Activated naive CD4-positive, alpha-beta T cell treated with anti-CD3 and anti-CD28 coated beads, Interleukin-2, amount 10 ng/mL, durations not matched to agents 7 days and 5 days (primary cell): ENCODE data around the gene TESK1.

ENCODE experiments used
- CTCF ChIA-PET: fragments of 350-600 bp; sonication (Branson Sonifier 250); formaldehyde crosslinking; loops from one replicate; lab custom pipeline; 2021; ENCODE audit warnings: antibody characterized with exemption; lab: Charles Lee
- DNase-seq: peaks from one replicate; pipeline ENCODE4 v3.0.0-alpha.2; 2020
- H3K27ac Mint-ChIP-seq: one replicate; pipeline ENCODE4 v1.8.0; 2021; ENCODE audit warnings: mild to moderate bottlenecking, moderate library complexity, mixed read lengths
- H3K27me3 Mint-ChIP-seq: one replicate; pipeline ENCODE4 v1.8.0; 2021; ENCODE audit warnings: mild to moderate bottlenecking, mixed read lengths
- H3K36me3 Mint-ChIP-seq: one replicate; pipeline ENCODE4 v1.8.0; 2021; ENCODE audit warnings: mixed read lengths
- H3K4me1 Mint-ChIP-seq: one replicate; pipeline ENCODE4 v1.8.0; 2021; ENCODE audit warnings: mixed read lengths
- H3K4me3 Mint-ChIP-seq: one replicate; pipeline ENCODE4 v1.8.0; 2021; ENCODE audit warnings: mild to moderate bottlenecking, moderate library complexity, mixed read lengths
- H3K9me3 Mint-ChIP-seq: one replicate; pipeline ENCODE4 v1.8.0; 2021; ENCODE audit warnings: mixed read lengths

Gene TESK1

DNA sequence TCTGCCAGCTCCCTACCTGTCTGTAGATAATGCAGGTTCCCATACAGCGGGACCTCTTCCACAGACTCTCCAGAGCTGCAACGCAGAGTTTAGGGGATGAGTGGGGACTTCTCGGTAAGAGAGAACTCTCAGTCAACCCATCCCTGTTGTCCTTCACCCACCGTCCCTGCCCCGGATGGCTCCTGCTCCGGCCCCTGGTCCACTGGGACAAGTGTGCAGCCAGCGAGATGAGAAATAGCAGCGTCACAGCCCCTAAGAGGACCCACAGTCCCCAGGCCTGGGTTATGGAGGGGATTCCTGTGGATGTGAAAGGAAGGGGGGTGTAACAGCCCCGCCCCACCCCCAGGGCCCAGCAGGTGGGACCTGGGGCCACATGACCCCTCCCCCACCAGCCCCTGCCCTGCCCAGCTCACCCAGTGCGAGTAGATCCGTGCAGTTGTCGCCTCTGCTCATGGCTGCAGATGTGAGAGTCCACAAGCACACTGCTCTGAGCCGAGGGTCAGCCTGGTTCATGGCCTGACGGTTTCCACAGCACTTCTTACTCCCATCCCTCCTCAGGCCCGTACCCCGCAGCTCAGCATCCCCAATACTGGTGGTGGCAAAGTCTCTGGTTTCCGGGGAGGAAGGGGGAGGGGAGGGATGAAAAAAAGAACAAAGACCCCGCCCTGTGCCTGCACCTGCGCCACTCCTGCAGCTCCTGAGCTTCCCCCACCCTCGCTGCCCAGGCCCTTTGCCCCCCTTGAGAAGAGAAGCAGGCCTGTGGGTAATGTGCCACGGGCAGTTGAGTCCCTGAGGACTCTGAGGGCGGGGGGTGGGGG lies 45.5 kb downstream of the TESK1 start, which contains the start of gene SIT1:
Gene SIT1 (minus strand): TSS at position 591 of the 818 bp plus-strand sequence. CDS start 78 bp downstream, at position 513.
- H3K9me3 Mint-ChIP-seq, result no peaks in the 10 kb centered on the region

DNA sequence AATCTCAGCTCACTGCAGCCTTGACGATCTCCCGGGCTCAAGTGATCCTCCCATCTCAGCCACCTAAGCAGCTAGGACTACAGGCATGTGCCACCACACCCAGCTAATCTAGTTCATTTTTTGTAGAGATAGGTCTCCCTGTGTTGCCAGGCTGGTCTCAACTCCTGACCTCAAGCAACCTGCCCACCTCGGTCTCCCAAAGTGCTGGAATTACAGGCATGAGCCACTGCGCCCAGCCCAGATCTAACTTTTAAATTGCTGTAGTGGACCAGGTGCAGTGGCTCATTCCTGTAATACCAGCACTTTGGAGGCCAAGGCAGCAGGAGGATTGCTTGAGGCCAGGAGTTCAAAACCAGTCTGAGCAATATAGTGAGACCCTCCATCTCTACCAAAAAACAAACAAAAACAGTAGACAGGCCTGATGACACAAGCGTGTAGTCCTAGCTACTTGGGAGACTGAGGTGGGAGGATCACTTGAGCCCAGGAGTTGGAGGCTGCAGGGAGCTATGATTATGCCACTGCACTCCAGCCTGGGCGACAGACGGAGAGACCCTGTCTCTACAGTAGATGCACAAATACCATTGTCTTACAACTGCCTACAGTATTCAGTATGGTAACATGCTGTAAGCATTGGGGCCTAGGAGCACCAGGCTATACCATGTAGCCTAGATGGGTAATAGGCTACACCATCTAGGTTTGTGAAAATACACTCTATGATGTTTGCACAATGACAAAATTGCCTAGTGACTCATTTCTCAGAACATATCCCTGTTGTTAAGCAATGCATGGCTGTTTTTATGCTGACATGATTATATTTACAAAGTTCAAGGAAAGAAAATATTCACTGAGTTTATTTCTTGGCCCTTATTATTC lies 47.1 kb downstream of the TESK1 start:
- H3K27ac Mint-ChIP-seq, result peak overlapping the region; percentile 62
- H3K36me3 Mint-ChIP-seq, result peaks cover 27% of the 10 kb centered on the region
- H3K27me3 Mint-ChIP-seq, result peaks cover 7% of the 10 kb centered on the region
- peaks cover 63% of the 10 kb centered on the region for H3K4me1 Mint-ChIP-seq
- H3K4me3 Mint-ChIP-seq, result peak overlapping the region; percentile 97
- CTCF ChIA-PET, result interaction anchor here (1.1 to 10.3 kb wide), 3 partner anchors 36 to 44 kb away, joined by 3 to 81 read pairs (median 11); partner anchors contain the start of gene CD72
- DNase-seq, result no peak
- no peaks in the 10 kb centered on the region for H3K9me3 Mint-ChIP-seq

More for the DNA sequence above, 45.5 kb downstream of the TESK1 start, which contains the start of gene SIT1:
- peaks cover 55% of the 10 kb centered on the region for H3K4me1 Mint-ChIP-seq
- H3K36me3 Mint-ChIP-seq, result peaks cover 33% of the 10 kb centered on the region
- peak within 1 kb of the TSS; percentile 92 for H3K27ac Mint-ChIP-seq
- CTCF ChIA-PET, result interaction anchor here (1.0 to 10.3 kb wide), 7 partner anchors 8 to 82 kb away, joined by 3 to 94 read pairs (median 7); partner anchors contain the start of genes CCDC107, CD72, CREB3 and RMRP
- peak within 1 kb of the TSS; percentile 97 for H3K4me3 Mint-ChIP-seq
- DNase-seq, result peak; percentile 63
- H3K27me3 Mint-ChIP-seq, result no peaks in the 10 kb centered on the region

DNA sequence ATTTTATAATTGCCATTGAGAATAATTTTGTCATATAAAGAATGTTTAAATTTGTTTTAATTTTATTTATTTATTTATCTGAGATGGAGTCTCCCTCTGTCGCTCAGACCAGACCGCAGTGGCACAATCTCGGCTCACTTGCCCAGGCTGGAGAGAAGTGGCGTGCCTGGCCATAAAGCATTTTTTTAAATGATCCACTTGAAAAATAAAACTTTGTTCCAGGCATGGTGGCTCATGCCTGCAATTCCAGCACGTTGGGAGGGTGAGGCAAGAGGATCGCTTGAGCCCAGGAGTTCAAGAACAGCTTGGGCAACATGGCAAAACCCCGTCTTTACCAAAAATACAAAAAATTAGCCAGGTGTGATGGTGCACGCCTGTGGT lies 47.8 kb downstream of the TESK1 start:
- H3K9me3 Mint-ChIP-seq, result no peaks in the 10 kb centered on the region
- CTCF ChIA-PET, result interaction anchor here (1.0 kb wide), 1 partner anchor 97 kb away, joined by 3 read pairs; no protein-coding TSS in a partner anchor
- peaks cover 63% of the 10 kb centered on the region for H3K4me1 Mint-ChIP-seq
- no peak overlapping the region for H3K27ac Mint-ChIP-seq
- H3K36me3 Mint-ChIP-seq, result peaks cover 27% of the 10 kb centered on the region
- H3K4me3 Mint-ChIP-seq, result no peak overlapping the region
- peaks cover 12% of the 10 kb centered on the region for H3K27me3 Mint-ChIP-seq
- no peak for DNase-seq

DNA sequence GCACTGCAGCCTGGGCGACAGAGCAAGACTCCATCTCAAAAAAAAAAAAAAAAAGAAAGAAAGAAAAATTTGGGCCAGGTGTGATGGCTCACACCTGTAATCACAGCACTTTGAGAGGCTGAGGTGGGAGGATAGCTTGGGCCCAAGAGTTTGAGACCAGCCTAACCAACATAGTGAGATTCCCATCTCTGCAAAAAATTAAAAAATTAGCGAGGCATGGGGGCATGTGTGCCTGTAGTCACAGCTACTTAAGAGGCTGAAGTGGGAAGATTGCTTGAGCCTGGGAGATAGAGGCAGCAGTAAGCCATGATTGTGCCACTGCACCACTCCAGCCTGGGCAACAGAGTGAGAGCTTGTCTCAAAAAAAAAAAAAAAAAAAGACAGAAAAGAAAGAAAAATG lies 48.5 kb downstream of the TESK1 start:
- DNase-seq, result no peak
- Mint-ChIP-seq H3K4me1 (peaks cover 57% of the 10 kb centered on the region), H3K36me3 (peaks cover 21% of the 10 kb centered on the region), H3K4me3 (no peak overlapping the region), H3K27ac (no peak overlapping the region), H3K27me3 (peaks cover 17% of the 10 kb centered on the region), H3K9me3 (no peaks in the 10 kb centered on the region)
- CTCF ChIA-PET, result interaction anchor here (1.0 to 13.6 kb wide), 2 partner anchors 43 to 97 kb away, joined by 3 to 96 read pairs; no protein-coding TSS in a partner anchor

DNA sequence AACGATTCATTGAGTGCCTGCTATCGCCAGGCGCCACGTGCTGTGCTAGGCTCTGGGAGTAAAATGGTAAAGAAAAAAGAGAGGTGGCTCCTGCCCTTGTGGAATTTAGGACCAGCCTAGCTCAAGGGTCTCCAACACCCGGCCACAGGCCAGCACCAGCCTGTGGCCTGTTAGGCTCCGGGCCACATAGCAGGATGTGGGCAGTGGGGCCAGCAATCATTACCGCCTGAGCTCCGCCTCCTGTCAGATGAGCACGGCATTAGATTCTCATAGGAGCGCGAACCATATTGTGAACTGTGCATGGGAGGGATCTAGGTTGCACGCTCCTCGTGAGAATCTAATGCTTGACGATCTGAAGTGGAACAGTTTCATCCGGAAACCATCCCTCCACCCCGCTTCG lies 51.3 kb downstream of the TESK1 start:
- peaks cover 18% of the 10 kb centered on the region for H3K27me3 Mint-ChIP-seq
- DNase-seq, result no peak
- no peaks in the 10 kb centered on the region for H3K9me3 Mint-ChIP-seq
- peaks cover 68% of the 10 kb centered on the region for H3K4me1 Mint-ChIP-seq
- peak overlapping the region; percentile 96 for H3K27ac Mint-ChIP-seq
- peaks cover 27% of the 10 kb centered on the region for H3K36me3 Mint-ChIP-seq
- CTCF ChIA-PET, result interaction anchor here (0.9 to 13.6 kb wide), 6 partner anchors 9 to 76 kb away, joined by 3 to 96 read pairs (median 23); partner anchors contain the start of genes CREB3, SIT1 and TLN1
- H3K4me3 Mint-ChIP-seq, result no peak overlapping the region

DNA sequence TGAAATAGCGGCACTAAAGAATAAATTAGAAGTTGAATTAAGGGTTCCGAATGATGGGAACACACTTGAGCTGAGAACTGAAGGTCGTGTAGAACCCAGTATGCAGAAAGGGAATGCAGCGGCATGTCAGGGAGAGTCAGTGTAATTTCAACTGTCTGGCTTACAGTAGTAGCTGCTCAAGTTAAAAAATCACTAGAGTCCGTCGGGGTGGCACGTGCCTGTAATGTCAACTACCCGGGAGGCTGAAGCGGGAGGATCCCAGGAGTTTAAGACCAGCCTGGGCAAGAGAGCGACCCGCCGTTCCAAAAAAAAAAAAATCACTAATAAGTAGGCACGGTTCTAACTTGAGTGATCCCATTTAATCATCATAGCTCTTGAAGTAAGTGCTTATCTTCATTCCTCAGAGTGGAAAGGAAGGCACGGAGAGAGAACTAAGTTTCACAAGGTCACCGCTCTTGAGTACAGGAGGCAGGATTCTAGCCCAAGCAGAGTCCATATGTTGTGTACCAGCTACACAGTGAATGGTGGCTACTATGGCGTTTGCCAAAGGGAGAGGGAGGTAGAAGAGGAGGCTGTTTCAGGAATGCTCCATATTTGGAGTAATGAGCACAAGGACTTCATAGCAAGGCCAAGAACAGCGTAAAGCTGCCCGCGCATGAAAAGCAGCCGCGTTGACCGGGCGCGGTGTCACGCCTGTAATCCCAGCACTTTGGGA lies 51.9 kb downstream of the TESK1 start:
- Mint-ChIP-seq H3K27me3 (peaks cover 18% of the 10 kb centered on the region), H3K9me3 (no peaks in the 10 kb centered on the region), H3K4me1 (peaks cover 68% of the 10 kb centered on the region), H3K27ac (peak overlapping the region; percentile 96), H3K36me3 (peaks cover 31% of the 10 kb centered on the region), H3K4me3 (peak overlapping the region; percentile 81)
- DNase-seq, result no peak
- CTCF ChIA-PET, result interaction anchor here (0.6 to 13.6 kb wide), 10 partner anchors 9 to 169 kb away, joined by 3 to 96 read pairs (median 8); partner anchors contain the start of genes CREB3, GBA2, RGP1 and SIT1

DNA sequence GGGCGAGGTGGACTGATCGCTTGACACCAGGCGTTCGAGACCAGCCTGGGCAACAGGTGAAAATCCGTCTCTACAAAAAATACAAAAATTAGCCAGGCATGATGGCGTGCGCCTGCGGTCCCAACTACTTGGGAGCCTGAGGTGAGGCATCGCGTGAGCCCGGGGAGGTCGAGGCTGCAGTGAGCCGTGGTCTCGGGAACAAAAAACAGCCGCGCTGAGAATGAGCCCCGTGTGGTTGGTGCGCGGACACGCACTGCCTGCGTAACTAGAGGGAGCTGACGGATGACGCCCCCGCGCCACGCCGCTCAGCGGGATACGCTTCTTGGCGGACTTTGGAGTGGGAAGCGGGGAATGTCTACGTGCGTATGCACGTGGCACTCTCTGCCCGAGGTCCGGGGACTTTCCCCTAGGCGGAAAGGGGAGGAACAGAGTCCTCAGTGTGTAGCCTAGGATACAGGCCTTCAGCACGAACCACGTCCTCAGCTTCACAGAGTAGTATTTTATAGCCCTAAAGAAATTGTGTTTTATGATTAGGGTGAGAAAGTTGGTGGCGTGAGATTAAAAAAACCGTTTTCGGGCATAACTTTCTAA lies 52.6 kb downstream of the TESK1 start, which contains the start of gene RMRP:
Gene RMRP (minus strand): TSS at position 474 of the 591 bp plus-strand sequence.
- H3K36me3 Mint-ChIP-seq, result peaks cover 38% of the 10 kb centered on the region

DNA sequence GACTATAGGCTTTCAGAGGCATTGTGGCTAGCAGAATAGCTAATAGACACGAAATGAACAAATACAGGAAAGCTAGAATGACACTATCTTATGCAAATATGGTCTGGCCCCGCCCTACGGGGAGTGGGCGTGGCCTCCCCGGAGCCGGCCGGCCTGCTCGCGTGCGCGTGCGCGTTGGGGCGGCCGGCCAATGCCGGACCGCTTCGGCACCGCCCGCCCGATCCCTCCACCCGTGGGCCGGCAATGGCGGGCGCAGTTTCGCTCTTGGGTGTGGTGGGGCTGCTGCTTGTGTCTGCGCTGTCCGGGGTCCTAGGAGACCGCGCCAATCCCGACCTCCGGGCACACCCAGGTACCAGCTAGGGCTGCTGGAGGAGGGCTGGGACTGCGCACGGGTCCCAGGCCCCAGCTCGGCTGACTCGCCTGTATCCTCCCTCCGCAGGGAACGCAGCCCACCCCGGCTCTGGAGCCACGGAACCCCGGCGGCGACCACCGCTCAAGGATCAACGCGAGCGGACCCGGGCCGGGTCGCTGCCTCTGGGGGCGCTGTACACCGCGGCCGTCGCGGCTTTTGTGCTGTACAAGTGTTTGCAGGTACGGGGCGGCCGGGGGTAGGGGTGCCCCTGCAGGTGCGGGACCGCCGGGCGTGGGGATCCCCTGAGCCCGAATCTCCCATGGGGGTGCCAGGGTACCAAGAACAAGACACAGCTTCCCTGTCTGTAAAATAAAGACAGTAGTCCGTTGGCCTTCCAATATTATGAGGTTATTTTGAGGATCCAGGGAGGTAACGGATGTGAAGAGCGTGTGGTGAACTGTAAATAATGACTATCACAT lies 53.3 kb downstream of the TESK1 start, which contains the start of gene CCDC107:
Gene CCDC107 (plus strand): TSS at position 156 of the 831 bp plus-strand sequence. CDS start 88 bp downstream, at position 244.
- Mint-ChIP-seq H3K4me1 (peaks cover 73% of the 10 kb centered on the region), H3K36me3 (peaks cover 39% of the 10 kb centered on the region), H3K27me3 (peaks cover 18% of the 10 kb centered on the region), H3K9me3 (no peaks in the 10 kb centered on the region), H3K4me3 (peak within 1 kb of the TSS; percentile 81), H3K27ac (peak within 1 kb of the TSS; percentile 96)
- DNase-seq, result peak; percentile 85
- CTCF ChIA-PET, result interaction anchor here (0.6 to 13.6 kb wide), 23 partner anchors 9 to 180 kb away, joined by 3 to 96 read pairs (median 4); partner anchors contain the start of genes CD72, CREB3, GBA2 and RGP1

More for the DNA sequence above, 52.6 kb downstream of the TESK1 start, which contains the start of gene RMRP:
- CTCF ChIA-PET, result interaction anchor here (0.6 to 13.6 kb wide), 20 partner anchors 10 to 181 kb away, joined by 3 to 96 read pairs (median 4); partner anchors contain the start of genes CD72, CREB3, GBA2 and RGP1
- Mint-ChIP-seq H3K9me3 (no peaks in the 10 kb centered on the region), H3K27me3 (peaks cover 18% of the 10 kb centered on the region), H3K4me3 (peak within 1 kb of the TSS; percentile 81), H3K27ac (peak within 1 kb of the TSS; percentile 96), H3K4me1 (peaks cover 69% of the 10 kb centered on the region)
- peak; percentile 91 for DNase-seq

DNA sequence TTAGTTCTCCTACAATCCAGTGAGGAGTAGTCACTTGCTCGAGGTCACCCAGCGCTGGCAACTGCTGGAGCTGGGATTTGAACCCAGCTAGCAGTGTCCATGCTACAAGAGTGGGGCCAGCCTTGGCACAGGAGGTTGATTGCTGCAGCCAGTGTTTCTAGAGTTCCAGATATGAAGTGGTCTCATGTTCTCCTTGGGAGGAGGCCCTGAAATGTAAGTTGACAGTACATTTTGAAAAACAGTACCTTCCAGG lies 53.8 kb downstream of the TESK1 start:
- peak overlapping the region; percentile 81 for H3K4me3 Mint-ChIP-seq
- no peak for DNase-seq
- H3K27ac Mint-ChIP-seq, result peak overlapping the region; percentile 80
- peaks cover 18% of the 10 kb centered on the region for H3K27me3 Mint-ChIP-seq
- CTCF ChIA-PET, result interaction anchor here (0.6 to 13.6 kb wide), 15 partner anchors 11 to 179 kb away, joined by 3 to 96 read pairs (median 9); partner anchors contain the start of genes CD72, CREB3, SIT1 and TLN1
- H3K9me3 Mint-ChIP-seq, result no peaks in the 10 kb centered on the region
- peaks cover 39% of the 10 kb centered on the region for H3K36me3 Mint-ChIP-seq
- H3K4me1 Mint-ChIP-seq, result peaks cover 79% of the 10 kb centered on the region

DNA sequence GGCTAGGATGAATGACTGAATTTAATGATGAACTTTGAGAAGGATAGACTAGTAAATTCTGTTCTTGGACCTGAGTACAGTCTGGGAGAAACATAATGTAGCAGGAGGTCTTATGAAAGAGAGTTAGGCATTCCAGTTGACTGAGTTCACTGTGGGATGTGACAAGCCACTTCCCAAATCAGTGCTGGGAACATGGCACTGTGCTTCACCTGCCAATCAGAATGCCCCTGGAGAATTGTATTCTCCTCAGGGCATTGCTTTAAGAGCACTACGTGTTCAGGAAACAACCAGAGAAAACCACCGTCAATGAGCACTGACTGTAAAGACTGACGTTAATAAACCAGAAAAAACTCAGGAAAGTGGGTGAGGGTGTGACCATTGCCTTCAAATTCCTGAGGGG lies 54.3 kb downstream of the TESK1 start:
- H3K9me3 Mint-ChIP-seq, result no peaks in the 10 kb centered on the region
- H3K4me3 Mint-ChIP-seq, result peak overlapping the region; percentile 81
- peaks cover 83% of the 10 kb centered on the region for H3K4me1 Mint-ChIP-seq
- CTCF ChIA-PET, result interaction anchor here (0.6 to 13.6 kb wide), 14 partner anchors 10 to 131 kb away, joined by 3 to 96 read pairs (median 10); partner anchors contain the start of genes CD72, CREB3, SIT1 and TLN1
- peaks cover 18% of the 10 kb centered on the region for H3K27me3 Mint-ChIP-seq
- H3K27ac Mint-ChIP-seq, result peak overlapping the region; percentile 80
- H3K36me3 Mint-ChIP-seq, result peaks cover 39% of the 10 kb centered on the region
- DNase-seq, result no peak
